Fibroblast of lung (primary cell): ENCODE results near the gene TMEM179. TPM values are rescaled to one million over a fixed set of nuclear protein-coding genes. Genes with fewer than 3 reads are reported as not detected.

ENCODE experiments used
- DNase-seq, 2 donors: peaks; one replicate each; pipeline versions ENCODE4 v3.0.0 to v3.0.0-alpha.2; 2010; ENCODE audit warnings: low read depth in 2 of 2
- H2AFZ ChIP-seq: 2 replicates; pipeline ENCODE4 v1.5.1; 2012; ENCODE audit warnings: low read length, control low read depth, inconsistent platforms
- H3K27ac ChIP-seq: 2 replicates; pipeline ENCODE4 v1.5.1; 2011; ENCODE audit warnings: low read length, control low read depth; ENCODE audit not compliant: insufficient read depth
- H3K27me3 ChIP-seq: 2 replicates; pipeline ENCODE4 v1.5.1; 2011; ENCODE audit warnings: mild to moderate bottlenecking, low read length; ENCODE audit not compliant: control insufficient read depth, insufficient read depth
- H3K36me3 ChIP-seq: 2 replicates; pipeline ENCODE4 v1.5.1; 2011; ENCODE audit warnings: low read length; ENCODE audit not compliant: control insufficient read depth, insufficient read depth
- H3K4me1 ChIP-seq: 2 replicates; pipeline ENCODE4 v1.5.1; 2011; ENCODE audit warnings: low read length; ENCODE audit not compliant: control insufficient read depth, insufficient read depth; ENCODE audit errors: extremely low read depth
- H3K4me2 ChIP-seq: 2 replicates; pipeline ENCODE4 v1.5.1; 2011; ENCODE audit warnings: low read length, control low read depth; ENCODE audit not compliant: insufficient read depth; ENCODE audit errors: extremely low read depth
- H3K4me3 ChIP-seq, 4 experiments: fragments of 200-600 bp in 1 of 4; sonication (generic) in 1 of 4; replicated peaks in 1 of 4; 2 replicates each; pipeline ENCODE4 v1.5.1; 2011 to 2016; ENCODE audit warnings: low read length in 4 of 4, low read depth in 3 of 4, mild to moderate bottlenecking in 3 of 4, control low read depth in 2 of 4, inconsistent platforms in 1 of 4, mixed read lengths in 1 of 4; ENCODE audit not compliant: insufficient read depth in 1 of 4; ENCODE audit errors: control extremely low read depth in 1 of 4
- H3K79me2 ChIP-seq: 2 replicates; pipeline ENCODE4 v1.5.1; 2012; ENCODE audit warnings: mild to moderate bottlenecking, low read length, inconsistent platforms; ENCODE audit not compliant: control insufficient read depth, insufficient read depth
- H3K9ac ChIP-seq: 2 replicates; pipeline ENCODE4 v1.5.1; 2011; ENCODE audit warnings: mild to moderate bottlenecking, low read length, control low read depth; ENCODE audit not compliant: insufficient read depth
- H3K9me3 ChIP-seq: 2 replicates; pipeline ENCODE4 v1.5.1; 2012; ENCODE audit warnings: low read depth, low read length; ENCODE audit not compliant: control insufficient read depth, insufficient read depth
- H4K20me1 ChIP-seq: 2 replicates; pipeline ENCODE4 v1.5.1; 2011; ENCODE audit warnings: low read length; ENCODE audit not compliant: control insufficient read depth, insufficient read depth; ENCODE audit errors: extremely low read depth
- CTCF ChIP-seq, 2 donors: IDR thresholded peaks in 1 of 2; conservative IDR thresholded peaks in 1 of 2; 1 replicate in 1 of 2; 2 replicates in 1 of 2; pipeline ENCODE4 v1.5.1; 2011 to 2012; ENCODE audit warnings: low read length in 2 of 2, control low read depth in 1 of 2, inconsistent platforms in 1 of 2, low read depth in 1 of 2, mild to moderate bottlenecking in 1 of 2
- EZH2 ChIP-seq: IDR thresholded peaks from 2 replicates; pipeline ENCODE4 v1.5.1; 2012; ENCODE audit warnings: low read length, control low read depth, mild to moderate bottlenecking; ENCODE audit errors: missing control alignments
- polyA plus RNA-seq, 2 donors: library from polyadenylated mRNA; depleted of rRNA in 1 of 2; stranded (reverse) in 1 of 2; unstranded in 1 of 2; fragments of >200 nt; gene quantifications; 2 replicates each; pipeline ENCODE4 v1.2.1, GENCODE V29; 2011 to 2012; ENCODE audit warnings: missing spikeins in 1 of 2
- total RNA-seq: library from RNA; depleted of rRNA; stranded (reverse); fragments of >200 nt; gene quantifications from 2 replicates; pipeline ENCODE4 v1.2.1, GENCODE V29; 2014

TMEM179 gene
- total and polyA plus RNA-seq, 2 donors (not counting 1 experiment from before 2014, with no cell fraction given), result under 0.01 to 0.03 TPM

GRCh38 chr14:104567141-104567956 is 37.2 kb downstream of the TMEM179 start:
- H3K27ac ChIP-seq, result no peak overlapping the region
- no peaks in the 10 kb centered on the region for H4K20me1 ChIP-seq
- no peak for DNase-seq
- H3K36me3 ChIP-seq, result no peaks in the 10 kb centered on the region
- no peaks in the 10 kb centered on the region for H3K9me3 ChIP-seq
- no peak overlapping the region for H3K9ac ChIP-seq
- H3K79me2 ChIP-seq, result no peaks in the 10 kb centered on the region
- no peaks in the 10 kb centered on the region for H3K27me3 ChIP-seq
- no peaks in the 10 kb centered on the region for H3K4me1 ChIP-seq
- TF ChIP-seq EZH2 (no peak), CTCF (conservative IDR thresholded peaks at IDR 0.05 in 1 of 2, IDR thresholded peaks at IDR 0.05 in 1 of 2; ENCODE audit: low read depth in 1 of 2, low read length in 2 of 2) (no peak)
- H2AFZ ChIP-seq, result no peak overlapping the region
- no peak overlapping the region for H3K4me2 ChIP-seq
- H3K4me3 ChIP-seq, result no peak overlapping the region

- no peak overlapping the region for H2AFZ ChIP-seq
- TF ChIP-seq EZH2 (no peak), CTCF (conservative IDR thresholded peaks at IDR 0.05 in 1 of 2, IDR thresholded peaks at IDR 0.05 in 1 of 2; ENCODE audit: low read depth in 1 of 2, low read length in 2 of 2) (no peak)
Observed at GRCh38 chr14:104564744-104565679, 39.6 kb downstream of the TMEM179 start.

More at GRCh38 chr14:104564744-104565679, 39.6 kb downstream of the TMEM179 start:
- DNase-seq, result no peak
- Histone ChIP-seq H3K27me3 (no peaks in the 10 kb centered on the region), H3K36me3 (no peaks in the 10 kb centered on the region), H3K9me3 (no peaks in the 10 kb centered on the region), H3K4me2 (no peak overlapping the region), H4K20me1 (no peaks in the 10 kb centered on the region), H3K4me1 (no peaks in the 10 kb centered on the region), H3K27ac (no peak overlapping the region), H3K4me3 (no peak overlapping the region), H3K9ac (no peak overlapping the region), H3K79me2 (no peaks in the 10 kb centered on the region)
